ENCODE data around the gene AP3S2. TPM values are rescaled to one million over a fixed set of nuclear protein-coding genes. Genes with fewer than 3 reads are reported as not detected.
"Not testable (repeated sequence)": the region's sequence is repeated elsewhere in the genome, so short reads cannot be mapped to it uniquely, and the experiment has no call there.

Gene AP3S2
- total RNA-seq, 1 donor from 2014 or later: 47.7 TPM

GRCh38 chr15:89903015-89903857, 9.4 kb upstream of the AP3S2 start:
- DNase-seq: no peak

- DNase-seq: no peak
Observed at GRCh38 chr15:89900849-89901248, 7.1 kb upstream of the AP3S2 start.

- DNase-seq: no peak
Observed at GRCh38 chr15:89899951-89900567, 6.3 kb upstream of the AP3S2 start.

- DNase-seq: no peak
Observed at GRCh38 chr15:89899295-89899945, 5.6 kb upstream of the AP3S2 start.

GRCh38 chr15:89898614-89899294, 5.0 kb upstream of the AP3S2 start:
- no peak for DNase-seq

GRCh38 chr15:89898146-89898545, 4.4 kb upstream of the AP3S2 start:
- no peak for DNase-seq

- no peak for DNase-seq
Observed at GRCh38 chr15:89893027-89893426, 767 bp downstream of the AP3S2 start.

GRCh38 chr15:89888214-89888804, 5.5 kb downstream of the AP3S2 start:
- DNase-seq: no peak

- DNase-seq: no peak
Observed at GRCh38 chr15:89885611-89886010, 8.2 kb downstream of the AP3S2 start.

- DNase-seq: not testable (repeated sequence)
Observed at GRCh38 chr15:89885179-89885578, 8.6 kb downstream of the AP3S2 start.

GRCh38 chr15:89883518-89883917, 10.3 kb downstream of the AP3S2 start:
- no peak for DNase-seq

- no peak for DNase-seq
Observed at GRCh38 chr15:89880727-89881126, 13.1 kb downstream of the AP3S2 start.

GRCh38 chr15:89878323-89878722, 15.5 kb downstream of the AP3S2 start:
- DNase-seq: no peak

- DNase-seq: no peak
Observed at GRCh38 chr15:89877083-89877425, 16.7 kb downstream of the AP3S2 start.

- DNase-seq: no peak
Observed at GRCh38 chr15:89876396-89877082, 17.3 kb downstream of the AP3S2 start.

GRCh38 chr15:89875741-89876140, 18.1 kb downstream of the AP3S2 start:
- DNase-seq: no peak

- peak; percentile 69 for DNase-seq
Observed at GRCh38 chr15:89874926-89875564, 18.7 kb downstream of the AP3S2 start.

GRCh38 chr15:89870688-89871288, 23.0 kb downstream of the AP3S2 start:
- DNase-seq: no peak

GRCh38 chr15:89870006-89870405, 23.8 kb downstream of the AP3S2 start:
- no peak for DNase-seq

- DNase-seq: not testable (repeated sequence)
Observed at GRCh38 chr15:89869490-89869889, 24.3 kb downstream of the AP3S2 start.
